ENCODE results near the gene CCDC154. TPM values are rescaled to one million over a fixed set of nuclear protein-coding genes. Genes with fewer than 3 reads are reported as not detected.
"Not testable (repeated sequence)": the region's sequence is repeated elsewhere in the genome, so short reads cannot be mapped to it uniquely, and the experiment has no call there.

Gene CCDC154
- total RNA-seq, 2 experiments from 2014 or later, result 1.5 to 2.1 TPM

- ChIA-PET POLR2A (no interaction called here), CTCF (no interaction called here)
- H3K36me3 Mint-ChIP-seq (ENCODE audit: low read depth), result no peaks in the 10 kb centered on the region
- no peaks in the 10 kb centered on the region for H3K27me3 Mint-ChIP-seq (ENCODE audit: low read depth)
- no peak overlapping the region for H3K4me3 Mint-ChIP-seq
- no peak overlapping the region for H3K27ac Mint-ChIP-seq
- H3K9me3 Mint-ChIP-seq (ENCODE audit: insufficient read depth), result no peaks in the 10 kb centered on the region
- DNase-seq (no peak), ATAC-seq (no peak)
- no peaks in the 10 kb centered on the region for H3K4me1 Mint-ChIP-seq (ENCODE audit: low read depth)
Measured at GRCh38 chr16:1485847-1486496, 41.6 kb upstream of the CCDC154 start.

- DNase-seq, result no peak
- ChIA-PET POLR2A (no interaction called here), CTCF (interaction anchor here (1.2 kb wide), 1 partner anchor 11 kb away, joined by 3 read pairs; the partner anchor contains the start of gene TELO2)
- Mint-ChIP-seq H3K4me1 (ENCODE audit: low read depth) (no peaks in the 10 kb centered on the region), H3K27ac (no peak overlapping the region), H3K9me3 (ENCODE audit: insufficient read depth) (no peaks in the 10 kb centered on the region), H3K27me3 (ENCODE audit: low read depth) (no peaks in the 10 kb centered on the region), H3K4me3 (no peak overlapping the region), H3K36me3 (ENCODE audit: low read depth) (no peaks in the 10 kb centered on the region)
- ATAC-seq, result no peak
Measured at GRCh38 chr16:1481906-1482835, 37.8 kb upstream of the CCDC154 start.

- CTCF ChIA-PET; ATAC-seq; POLR2A ChIA-PET; DNase-seq; H3K27ac Mint-ChIP-seq; H3K9me3 Mint-ChIP-seq (ENCODE audit: insufficient read depth); H3K4me3 Mint-ChIP-seq; H3K36me3 Mint-ChIP-seq (ENCODE audit: low read depth); H3K27me3 Mint-ChIP-seq (ENCODE audit: low read depth): not testable (repeated sequence)
- H3K4me1 Mint-ChIP-seq (ENCODE audit: low read depth), result peaks cover 11% of the 10 kb centered on the region
Measured at GRCh38 chr16:1478937-1479336, 34.6 kb upstream of the CCDC154 start.

- Mint-ChIP-seq H3K27ac (no peak overlapping the region), H3K27me3 (ENCODE audit: low read depth) (no peaks in the 10 kb centered on the region), H3K4me1 (ENCODE audit: low read depth) (peaks cover 19% of the 10 kb centered on the region), H3K9me3 (ENCODE audit: insufficient read depth) (no peaks in the 10 kb centered on the region), H3K4me3 (no peak overlapping the region), H3K36me3 (ENCODE audit: low read depth) (no peaks in the 10 kb centered on the region)
- DNase-seq, result no peak
- ATAC-seq, result no peak
- POLR2A ChIA-PET, result no interaction called here
- CTCF ChIA-PET, result no interaction called here
Measured at GRCh38 chr16:1477033-1477432, 32.7 kb upstream of the CCDC154 start.

- H3K27ac Mint-ChIP-seq, result peak overlapping the region; percentile 92
- no peaks in the 10 kb centered on the region for H3K27me3 Mint-ChIP-seq (ENCODE audit: low read depth)
- no peaks in the 10 kb centered on the region for H3K9me3 Mint-ChIP-seq (ENCODE audit: insufficient read depth)
- no peak for DNase-seq
- ChIA-PET POLR2A (interaction anchor here (0.9 to 1.2 kb wide), 3 partner anchors 30 to 55 kb away, joined by 3 to 9 read pairs (median 4); partner anchors contain the start of gene UQCC4), CTCF (no interaction called here)
- no peak for ATAC-seq
- peaks cover 19% of the 10 kb centered on the region for H3K4me1 Mint-ChIP-seq (ENCODE audit: low read depth)
- H3K4me3 Mint-ChIP-seq, result peak overlapping the region; percentile 87
- no peaks in the 10 kb centered on the region for H3K36me3 Mint-ChIP-seq (ENCODE audit: low read depth)
Measured at GRCh38 chr16:1475552-1476114, 31.3 kb upstream of the CCDC154 start.

GRCh38 chr16:1474796-1475551 is 30.6 kb upstream of the CCDC154 start, which contains the start of gene CLCN7:
Gene CLCN7 (minus strand): TSS chr16:1475028. CDS start chr16:1474974, 54 bp downstream.
- peaks cover 21% of the 10 kb centered on the region for H3K4me1 Mint-ChIP-seq (ENCODE audit: low read depth)
- peak within 1 kb of the TSS; percentile 87 for H3K4me3 Mint-ChIP-seq
- ATAC-seq, result peak; percentile 91
- DNase-seq, result peak; percentile 91
- peak within 1 kb of the TSS; percentile 92 for H3K27ac Mint-ChIP-seq
- CTCF ChIA-PET, result no interaction called here
- POLR2A ChIA-PET, result interaction anchor here (0.9 to 1.2 kb wide), 3 partner anchors 29 to 54 kb away, joined by 3 to 9 read pairs (median 4); partner anchors contain the start of gene UQCC4
- H3K9me3 Mint-ChIP-seq (ENCODE audit: insufficient read depth), result no peaks in the 10 kb centered on the region
- H3K36me3 Mint-ChIP-seq (ENCODE audit: low read depth), result no peaks in the 10 kb centered on the region
- no peaks in the 10 kb centered on the region for H3K27me3 Mint-ChIP-seq (ENCODE audit: low read depth)

GRCh38 chr16:1474082-1474795 is 29.9 kb upstream of the CCDC154 start:
- Mint-ChIP-seq H3K27me3 (ENCODE audit: low read depth) (no peaks in the 10 kb centered on the region), H3K9me3 (ENCODE audit: insufficient read depth) (no peaks in the 10 kb centered on the region), H3K4me3 (peak overlapping the region; percentile 70), H3K4me1 (ENCODE audit: low read depth) (peaks cover 23% of the 10 kb centered on the region), H3K27ac (peak overlapping the region; percentile 43), H3K36me3 (ENCODE audit: low read depth) (no peaks in the 10 kb centered on the region)
- DNase-seq, result no peak
- ChIA-PET CTCF (no interaction called here), POLR2A (no interaction called here)
- peak; percentile 19 for ATAC-seq

- H3K4me1 Mint-ChIP-seq (ENCODE audit: low read depth), result peaks cover 23% of the 10 kb centered on the region
- ATAC-seq, result no peak
- ChIA-PET POLR2A (no interaction called here), CTCF (interaction anchor here (0.7 kb wide), 1 partner anchor 9 kb away, joined by 3 read pairs; no protein-coding TSS in a partner anchor)
- H3K27ac Mint-ChIP-seq, result peak overlapping the region; percentile 63
- DNase-seq, result no peak
- H3K27me3 Mint-ChIP-seq (ENCODE audit: low read depth), result no peaks in the 10 kb centered on the region
- H3K36me3 Mint-ChIP-seq (ENCODE audit: low read depth), result no peaks in the 10 kb centered on the region
- no peaks in the 10 kb centered on the region for H3K9me3 Mint-ChIP-seq (ENCODE audit: insufficient read depth)
- H3K4me3 Mint-ChIP-seq, result peak overlapping the region; percentile 40
Measured at GRCh38 chr16:1472974-1473373, 28.6 kb upstream of the CCDC154 start.

GRCh38 chr16:1471569-1472194 is 27.3 kb upstream of the CCDC154 start:
- Mint-ChIP-seq H3K4me3 (no peak overlapping the region), H3K36me3 (ENCODE audit: low read depth) (no peaks in the 10 kb centered on the region), H3K27me3 (ENCODE audit: low read depth) (no peaks in the 10 kb centered on the region), H3K4me1 (ENCODE audit: low read depth) (peaks cover 23% of the 10 kb centered on the region), H3K27ac (no peak overlapping the region), H3K9me3 (ENCODE audit: insufficient read depth) (no peaks in the 10 kb centered on the region)
- ChIA-PET CTCF (interaction anchor here (1.0 kb wide), 1 partner anchor 59 kb away, joined by 3 read pairs; no protein-coding TSS in a partner anchor), POLR2A (no interaction called here)
- no peak for DNase-seq
- ATAC-seq, result no peak

- ATAC-seq, result no peak
- ChIA-PET POLR2A (interaction anchor here (1.3 kb wide), 1 partner anchor 22 kb away, joined by 3 read pairs; no protein-coding TSS in a partner anchor), CTCF (no interaction called here)
- H3K4me3 Mint-ChIP-seq, result no peak overlapping the region
- peak overlapping the region; percentile 30 for H3K27ac Mint-ChIP-seq
- H3K9me3 Mint-ChIP-seq (ENCODE audit: insufficient read depth), result no peaks in the 10 kb centered on the region
- H3K4me1 Mint-ChIP-seq (ENCODE audit: low read depth), result peaks cover 19% of the 10 kb centered on the region
- H3K27me3 Mint-ChIP-seq (ENCODE audit: low read depth), result no peaks in the 10 kb centered on the region
- no peak for DNase-seq
- H3K36me3 Mint-ChIP-seq (ENCODE audit: low read depth), result no peaks in the 10 kb centered on the region
Measured at GRCh38 chr16:1470481-1471251, 26.3 kb upstream of the CCDC154 start.
